Gastroesophageal sphincter (tissue), 4 donors: ENCODE data around the gene SESTD1. TPM values are rescaled to one million over a fixed set of nuclear protein-coding genes. Genes with fewer than 3 reads are reported as not detected.

ENCODE experiments used
- ATAC-seq: fragments of 150-250 bp; one replicate; pipeline ENCODE4 v1.9.1; 2016; ENCODE audit warnings: mild to moderate bottlenecking, moderate library complexity
- H3K27ac ChIP-seq, 4 donors: fragments of 200-600 bp; sonication (generic) in 3 of 4; 1 replicate in 3 of 4; 2 replicates in 1 of 4; pipeline ENCODE4 v1.5.1; 2016 to 2019
- H3K27me3 ChIP-seq: fragments of 200-600 bp; sonication (generic); one replicate; pipeline ENCODE4 v1.5.1; 2019
- H3K36me3 ChIP-seq, 2 donors: fragments of 200-600 bp; sonication (generic); one replicate each; pipeline ENCODE4 v1.5.1; 2019; ENCODE audit warnings: control low read depth in 1 of 2
- H3K4me1 ChIP-seq, 3 donors: fragments of 200-600 bp; sonication (generic); 1 replicate in 2 of 3; 2 replicates in 1 of 3; pipeline ENCODE4 v1.5.1; 2016 to 2019; ENCODE audit warnings: control low read depth in 2 of 3
- H3K4me3 ChIP-seq, 2 donors: fragments of 200-600 bp; sonication (generic); one replicate each; pipeline ENCODE4 v1.5.1; 2019; ENCODE audit warnings: mild to moderate bottlenecking in 1 of 2, moderate library complexity in 1 of 2
- H3K9me3 ChIP-seq, 3 donors: fragments of 200-600 bp; sonication (generic); one replicate each; pipeline ENCODE4 v1.5.1; 2017 to 2019; ENCODE audit warnings: control low read depth in 2 of 3
- CTCF ChIP-seq, 4 experiments: fragments of 200-600 bp in 2 of 4; fragments of 450-650 bp in 2 of 4; sonication (generic) in 1 of 4; IDR thresholded peaks; one replicate each; pipeline ENCODE4 v1.5.1; 2017 to 2019; ENCODE audit warnings: antibody characterized with exemption in 4 of 4, mild to moderate bottlenecking in 2 of 4, moderate library complexity in 2 of 4
- EP300 ChIP-seq: sonication (generic); formaldehyde crosslinking; IDR thresholded peaks from one replicate; pipeline ENCODE4 v1.6.1; 2017; ENCODE audit warnings: antibody characterized with exemption, mild to moderate bottlenecking
- POLR2A ChIP-seq, 2 donors: fragments of 450-650 bp; IDR thresholded peaks; one replicate each; pipeline ENCODE4 v1.6.1; 2017; ENCODE audit warnings: antibody characterized with exemption in 2 of 2, mild to moderate bottlenecking in 2 of 2, moderate library complexity in 1 of 2
- POLR2AphosphoS5 ChIP-seq: sonication (generic); formaldehyde crosslinking; IDR thresholded peaks from one replicate; pipeline ENCODE4 v1.6.1; 2017; ENCODE audit warnings: antibody characterized with exemption
- WGBS, 2 donors: methylation state at CpG; one replicate each; pipeline ENCODE4 v1.1.5; 2018; ENCODE audit warnings: low coverage in 1 of 2; 5-methylcytosine and 5-hydroxymethylcytosine counted together
- total RNA-seq, 4 donors: library from RNA; depleted of rRNA; stranded (reverse); fragments of >200 nt; gene quantifications; one replicate each; pipeline ENCODE4 v1.1.0, GENCODE V29; 2016

SESTD1 gene
- total RNA-seq, 4 donors from 2014 or later: 47.9 to 103 (median 68.5) TPM

GRCh38 chr2:179140571-179140970 is 124.1 kb downstream of the SESTD1 start:
- no peak for TF ChIP-seq CTCF (IDR thresholded peaks at IDR 0.05)
- TF ChIP-seq POLR2AphosphoS5: no peak
- TF ChIP-seq POLR2A (IDR thresholded peaks at IDR 0.05): no peak
- no peak for TF ChIP-seq EP300
- no peaks in the 10 kb centered on the region for H3K27me3 ChIP-seq
- H3K36me3 ChIP-seq: peaks cover 0 to 55% of the 10 kb centered on the region in 2 donors
- H3K27ac ChIP-seq: no peak overlapping the region
- WGBS, 2 donors: 95 to 100% methylated on average over 4 of the region's 4 CpGs
- peaks cover 0 to 8% (median 0%) of the 10 kb centered on the region in 3 donors for H3K4me1 ChIP-seq
- no peak overlapping the region for H3K4me3 ChIP-seq
- H3K9me3 ChIP-seq: no peaks in the 10 kb centered on the region
- ATAC-seq: no peak

- no peak for ATAC-seq
- no peak for TF ChIP-seq POLR2A (IDR thresholded peaks at IDR 0.05)
- TF ChIP-seq POLR2AphosphoS5: no peak
- no peak for TF ChIP-seq EP300
- TF ChIP-seq CTCF (IDR thresholded peaks at IDR 0.05): no peak
- no peaks in the 10 kb centered on the region for H3K9me3 ChIP-seq
- 93% methylated on average over 3 of the region's 4 CpGs; no CpG with 5 or more reads in 1 of the 2 donors for WGBS, 2 donors
- peaks cover 0 to 8% (median 0%) of the 10 kb centered on the region in 3 donors for H3K4me1 ChIP-seq
- H3K4me3 ChIP-seq: no peak overlapping the region
- H3K27ac ChIP-seq: no peak overlapping the region
- no peaks in the 10 kb centered on the region for H3K27me3 ChIP-seq
- H3K36me3 ChIP-seq: peaks cover 0 to 49% of the 10 kb centered on the region in 2 donors
These were observed 125.1 kb downstream of the SESTD1 start for GRCh38 chr2:179139506-179139905.

- no peaks in the 10 kb centered on the region for H3K27me3 ChIP-seq
- no peak overlapping the region for H3K4me3 ChIP-seq
- no peak overlapping the region for H3K27ac ChIP-seq
- no peak for ATAC-seq
- H3K4me1 ChIP-seq: peaks cover 0 to 8% (median 0%) of the 10 kb centered on the region in 3 donors
- WGBS, 2 donors: 33 to 54% methylated on average over 1 of the region's 1 CpG
- TF ChIP-seq EP300: no peak
- no peak for TF ChIP-seq POLR2A (IDR thresholded peaks at IDR 0.05)
- TF ChIP-seq CTCF (IDR thresholded peaks at IDR 0.05): no peak
- no peak for TF ChIP-seq POLR2AphosphoS5
- H3K9me3 ChIP-seq: no peaks in the 10 kb centered on the region
- H3K36me3 ChIP-seq: peaks cover 0 to 36% of the 10 kb centered on the region in 2 donors
These were observed 127.4 kb downstream of the SESTD1 start for GRCh38 chr2:179137200-179137759.

GRCh38 chr2:179133016-179133415 is 131.6 kb downstream of the SESTD1 start:
- Histone ChIP-seq H3K9me3 (no peaks in the 10 kb centered on the region), H3K27ac (no peak overlapping the region), H3K4me3 (no peak overlapping the region), H3K4me1 (peaks cover 0 to 8% (median 0%) of the 10 kb centered on the region in 3 donors), H3K36me3 (peaks cover 0 to 9% of the 10 kb centered on the region in 2 donors), H3K27me3 (no peaks in the 10 kb centered on the region)
- TF ChIP-seq CTCF (IDR thresholded peaks at IDR 0.05): no peak
- TF ChIP-seq POLR2AphosphoS5: no peak
- ATAC-seq: no peak
- 100% methylated on average over 1 of the region's 1 CpG for WGBS, 2 donors

- ATAC-seq: no peak
- Histone ChIP-seq H3K27me3 (no peaks in the 10 kb centered on the region), H3K27ac (no peak overlapping the region), H3K9me3 (no peaks in the 10 kb centered on the region), H3K36me3 (peaks cover 0 to 9% of the 10 kb centered on the region in 2 donors), H3K4me3 (no peak overlapping the region), H3K4me1 (peaks cover 0 to 1% (median 0%) of the 10 kb centered on the region in 3 donors)
- 35 to 39% methylated on average over 2 of the region's 2 CpGs for WGBS, 2 donors
- TF ChIP-seq POLR2AphosphoS5 (no peak), CTCF (IDR thresholded peaks at IDR 0.05) (no peak), POLR2A (IDR thresholded peaks at IDR 0.05) (no peak), EP300 (no peak)
These were observed 132.6 kb downstream of the SESTD1 start for GRCh38 chr2:179132076-179132475.
